HG02588 (cell line): ENCODE data around the gene ADAMTSL2.

Experiments used
- ATAC-seq: cut with Tn5 transposase; IDR thresholded peaks from one replicate; pipeline ENCODE4 v1.9.1; 2021; ENCODE audit warnings: mild to moderate bottlenecking, moderate library complexity; ENCODE audit not compliant: unreplicated experiment

ADAMTSL2 gene

GRCh38 chr9:133616643-133617405 lies 82.3 kb downstream of the ADAMTSL2 start:
- ATAC-seq, result no peak

DNA sequence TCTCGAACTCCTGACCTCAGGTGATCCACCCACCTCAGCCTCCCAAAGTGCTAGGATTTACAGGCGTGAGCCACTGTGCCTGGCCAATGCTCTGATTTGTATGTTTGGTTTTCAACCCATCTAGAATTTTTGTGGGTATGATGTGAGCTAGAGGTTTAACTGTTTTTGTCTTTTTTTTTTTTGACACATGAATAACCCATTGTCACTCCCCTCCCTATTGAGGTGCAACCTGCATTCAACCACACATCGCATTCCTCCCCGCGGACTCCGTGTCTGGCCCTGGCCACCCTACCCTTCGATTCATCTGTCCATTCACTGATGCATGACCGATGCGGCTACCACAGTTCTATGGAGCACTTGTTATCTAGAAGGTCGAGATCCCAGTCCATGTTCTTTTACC lies 84.2 kb downstream of the ADAMTSL2 start:
- no peak for ATAC-seq

DNA sequence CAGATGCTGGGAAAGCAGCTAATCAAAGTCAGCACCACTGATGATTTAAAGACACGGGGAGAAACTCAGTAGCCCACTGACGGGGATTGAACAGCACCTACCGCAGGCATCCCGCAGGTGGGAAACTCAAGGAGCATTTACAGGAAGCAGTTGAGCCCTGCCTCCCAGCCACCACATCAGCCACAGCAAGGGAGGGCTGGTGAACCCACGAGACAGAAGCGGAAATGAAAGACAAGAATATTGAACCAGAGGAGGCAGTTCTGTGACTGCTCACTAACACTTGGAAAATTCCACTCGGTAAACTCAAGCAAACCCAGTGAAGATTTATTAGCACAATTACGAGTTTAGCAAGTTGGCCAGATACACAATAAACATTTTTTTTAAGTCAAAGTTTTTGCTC lies 85.3 kb downstream of the ADAMTSL2 start:
- no peak for ATAC-seq

DNA sequence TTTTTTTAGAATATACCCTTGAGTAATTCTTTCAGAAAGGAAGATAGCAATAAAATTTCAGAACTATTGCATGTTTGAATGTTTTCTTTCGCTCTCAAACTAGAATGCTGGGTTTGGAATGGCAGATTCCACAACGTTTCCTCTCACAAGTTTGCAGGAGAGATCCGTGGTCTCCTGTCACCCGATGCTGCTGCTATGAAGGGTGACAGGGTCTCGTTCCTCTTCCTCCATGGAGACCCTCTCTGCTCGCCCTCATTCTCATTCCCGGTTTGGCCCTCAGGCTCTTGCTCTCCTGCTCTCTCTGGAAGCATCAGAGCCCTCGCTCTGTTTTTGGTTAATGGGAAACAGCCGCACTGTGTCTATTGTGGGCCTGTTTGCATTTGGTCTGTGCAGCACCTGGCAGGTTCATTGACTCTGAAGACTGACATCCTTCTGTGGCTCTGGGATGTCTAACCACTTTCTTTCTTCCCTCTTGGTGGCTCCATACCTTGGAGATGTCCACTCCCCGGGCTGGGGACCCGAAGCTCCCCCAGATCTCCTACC lies 87.3 kb downstream of the ADAMTSL2 start:
- no peak for ATAC-seq

DNA sequence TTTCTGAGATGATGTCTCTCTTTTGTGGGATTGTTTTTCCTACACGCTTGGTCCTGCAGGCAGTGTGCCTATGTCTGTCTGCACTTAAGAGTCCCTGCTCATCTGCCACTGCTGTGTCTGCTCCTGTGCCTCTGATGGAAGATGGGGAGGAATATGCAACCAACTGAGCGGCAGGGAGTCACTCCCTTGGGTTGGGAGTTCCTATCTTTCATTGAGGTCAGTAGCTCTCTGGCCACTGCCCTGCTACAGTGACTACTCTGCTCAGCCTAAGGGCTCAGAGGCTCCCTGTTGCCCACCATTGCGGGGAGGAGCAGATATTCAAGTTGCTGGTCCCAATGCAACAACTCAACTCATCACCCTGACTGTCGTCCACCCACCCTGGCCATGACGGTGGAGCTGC lies 88.1 kb downstream of the ADAMTSL2 start:
- no peak for ATAC-seq
